D721Med (cell line): Measurements from ENCODE around the gene RRBP1.

Source experiments
- DNase-seq: peaks from one replicate; pipeline ENCODE4 v3.0.0; 2011; ENCODE audit warnings: low spot score; ENCODE audit not compliant: insufficient read length
- FAIRE-seq: peaks from 2 replicates; lab custom pipeline; 2011; peaks lifted over from hg19 to GRCh38; lab: Jason Lieb, UNC
- TF ChIP-seq, protein P1 (sequence below): IDR thresholded peaks from 2 replicates; pipeline ENCODE4 v1.5.1; 2012; ENCODE audit warnings: mild to moderate bottlenecking, control low read depth; ENCODE audit not compliant: insufficient read depth; ENCODE audit errors: missing control alignments

Gene RRBP1

GRCh38 chr20:17725094-17725835 lies 43.2 kb upstream of the RRBP1 start:
- DNase-seq (no peak), FAIRE-seq (no peak)
- TF ChIP-seq, protein P1, sequence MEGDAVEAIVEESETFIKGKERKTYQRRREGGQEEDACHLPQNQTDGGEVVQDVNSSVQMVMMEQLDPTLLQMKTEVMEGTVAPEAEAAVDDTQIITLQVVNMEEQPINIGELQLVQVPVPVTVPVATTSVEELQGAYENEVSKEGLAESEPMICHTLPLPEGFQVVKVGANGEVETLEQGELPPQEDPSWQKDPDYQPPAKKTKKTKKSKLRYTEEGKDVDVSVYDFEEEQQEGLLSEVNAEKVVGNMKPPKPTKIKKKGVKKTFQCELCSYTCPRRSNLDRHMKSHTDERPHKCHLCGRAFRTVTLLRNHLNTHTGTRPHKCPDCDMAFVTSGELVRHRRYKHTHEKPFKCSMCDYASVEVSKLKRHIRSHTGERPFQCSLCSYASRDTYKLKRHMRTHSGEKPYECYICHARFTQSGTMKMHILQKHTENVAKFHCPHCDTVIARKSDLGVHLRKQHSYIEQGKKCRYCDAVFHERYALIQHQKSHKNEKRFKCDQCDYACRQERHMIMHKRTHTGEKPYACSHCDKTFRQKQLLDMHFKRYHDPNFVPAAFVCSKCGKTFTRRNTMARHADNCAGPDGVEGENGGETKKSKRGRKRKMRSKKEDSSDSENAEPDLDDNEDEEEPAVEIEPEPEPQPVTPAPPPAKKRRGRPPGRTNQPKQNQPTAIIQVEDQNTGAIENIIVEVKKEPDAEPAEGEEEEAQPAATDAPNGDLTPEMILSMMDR: no peak

- TF ChIP-seq, protein P1: no peak
- FAIRE-seq: no peak
- no peak for DNase-seq
These were observed 41.3 kb upstream of the RRBP1 start for GRCh38 chr20:17723301-17723691.

DNA sequence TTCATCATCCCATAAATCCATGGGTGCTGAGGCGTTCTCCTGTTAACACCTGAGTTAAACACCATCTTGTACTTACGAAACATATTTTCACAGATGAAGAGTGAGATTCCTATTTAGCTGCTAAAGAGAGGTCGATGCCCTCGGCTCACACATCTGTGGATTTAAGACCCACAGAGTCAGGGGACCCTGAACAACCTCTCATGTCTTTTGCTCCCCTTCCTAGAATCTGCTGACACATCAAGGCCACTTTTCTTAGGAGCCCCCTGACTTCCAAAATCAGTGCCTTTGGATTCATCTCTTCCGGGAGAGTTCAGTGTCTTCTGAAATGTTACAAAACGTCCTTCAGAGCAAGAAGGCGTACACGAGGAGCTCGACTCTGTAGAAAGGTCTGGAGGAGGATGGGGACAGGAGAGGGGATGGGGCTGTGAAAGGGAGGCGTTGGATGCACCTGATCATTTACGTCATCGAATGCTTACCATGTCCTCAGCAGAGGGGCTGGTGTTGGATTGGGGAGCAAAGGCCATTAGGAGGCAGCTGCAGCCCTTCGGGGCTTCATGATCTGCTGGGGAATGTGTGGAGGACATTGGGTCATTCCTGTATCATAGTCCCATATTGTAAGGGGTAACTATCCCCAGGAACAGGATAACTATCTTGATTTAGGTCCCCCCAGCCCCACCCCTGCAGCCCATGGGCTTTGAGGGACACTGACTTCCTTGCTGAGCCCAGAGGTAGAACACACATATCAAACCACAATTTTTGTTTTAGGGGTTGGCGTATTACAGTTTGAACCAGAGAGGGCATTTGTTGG lies 40.7 kb upstream of the RRBP1 start:
- DNase-seq (no peak), FAIRE-seq (no peak)

DNA sequence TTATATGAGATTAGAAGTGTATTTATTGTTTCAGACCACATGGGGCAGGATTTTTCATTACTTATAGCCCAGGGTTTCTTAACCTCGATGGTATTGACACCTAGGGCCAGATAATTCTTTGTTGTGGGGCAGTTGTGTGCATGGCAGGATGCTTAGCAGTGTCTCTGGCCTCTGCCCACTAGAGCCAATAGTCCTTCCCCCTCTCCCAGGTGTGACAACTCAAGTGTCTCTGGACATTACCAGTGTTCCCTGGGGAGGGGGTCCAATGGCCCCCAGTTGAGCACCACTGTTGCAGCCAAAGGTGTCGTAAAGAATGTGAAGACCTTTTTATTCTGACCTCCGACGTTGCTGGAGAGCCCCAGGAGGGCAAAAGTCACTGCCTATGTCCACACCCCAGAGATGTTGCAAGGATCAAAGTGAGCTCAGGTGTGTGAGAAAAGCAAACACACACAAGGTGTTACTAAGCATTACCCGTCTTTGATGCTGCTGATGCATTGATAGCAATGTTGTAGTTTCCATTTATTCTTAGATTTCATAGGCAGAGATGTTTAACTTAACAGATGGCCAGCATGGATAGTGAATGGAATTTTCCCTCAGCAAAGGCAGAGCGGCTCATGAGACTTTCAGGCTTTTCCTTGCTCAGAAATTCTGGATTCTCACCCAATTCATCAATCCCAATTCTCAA lies 39.9 kb upstream of the RRBP1 start:
- DNase-seq (no peak), FAIRE-seq (no peak)

More for the DNA sequence above, 40.7 kb upstream of the RRBP1 start:
- TF ChIP-seq, protein P1: no peak

GRCh38 chr20:17720755-17721154 lies 38.7 kb upstream of the RRBP1 start:
- no peak for FAIRE-seq
- no peak for DNase-seq
- TF ChIP-seq, protein P1: no peak

More for the DNA sequence above, 39.9 kb upstream of the RRBP1 start:
- TF ChIP-seq, protein P1: no peak

DNA sequence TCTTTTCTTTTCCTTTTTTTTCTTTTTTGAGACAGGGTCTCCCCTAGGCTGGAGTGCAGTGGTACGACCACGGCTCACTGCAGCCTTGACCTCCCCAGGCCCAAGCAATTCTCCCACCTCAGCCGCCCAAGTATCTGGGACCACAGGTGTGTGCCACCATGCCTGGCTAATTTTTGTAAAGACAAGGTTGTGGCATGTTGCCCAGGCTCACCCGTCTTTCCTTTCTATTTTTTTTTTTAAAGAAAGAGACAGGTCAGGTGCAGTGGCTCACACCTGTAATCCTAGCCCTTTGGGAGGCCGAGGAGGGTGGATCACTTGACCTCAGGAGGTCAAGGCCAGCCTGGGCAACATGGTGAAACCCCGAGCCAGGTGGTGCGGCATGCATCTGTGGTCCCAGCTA lies 34.3 kb upstream of the RRBP1 start:
- no peak for DNase-seq
- TF ChIP-seq, protein P1: no peak
- no peak for FAIRE-seq
